Rectal smooth muscle tissue (tissue), 1 donor: ENCODE results near the gene RBM45.
"Not testable (repeated sequence)": the region's sequence is repeated elsewhere in the genome, so short reads cannot be mapped to it uniquely, and the experiment has no call there.

ENCODE experiments used
- H3K27ac ChIP-seq: one replicate; pipeline ENCODE4 v1.7.0; 2013; ENCODE audit warnings: low read depth, low read length, inconsistent platforms
- H3K27me3 ChIP-seq: one replicate; pipeline ENCODE4 v1.7.0; 2013; ENCODE audit warnings: low read length; ENCODE audit not compliant: control insufficient read depth, insufficient read depth
- H3K36me3 ChIP-seq: one replicate; pipeline ENCODE4 v1.7.0; 2013; ENCODE audit warnings: low read length; ENCODE audit not compliant: control insufficient read depth, insufficient read depth
- H3K4me1 ChIP-seq: one replicate; pipeline ENCODE4 v1.7.0; 2013; ENCODE audit warnings: low read length; ENCODE audit not compliant: control insufficient read depth, insufficient read depth
- H3K4me3 ChIP-seq: one replicate; pipeline ENCODE4 v1.7.0; 2013; ENCODE audit warnings: low read length
- H3K9ac ChIP-seq: one replicate; pipeline ENCODE4 v1.7.0; 2013; ENCODE audit warnings: low read length

The RBM45 gene

DNA sequence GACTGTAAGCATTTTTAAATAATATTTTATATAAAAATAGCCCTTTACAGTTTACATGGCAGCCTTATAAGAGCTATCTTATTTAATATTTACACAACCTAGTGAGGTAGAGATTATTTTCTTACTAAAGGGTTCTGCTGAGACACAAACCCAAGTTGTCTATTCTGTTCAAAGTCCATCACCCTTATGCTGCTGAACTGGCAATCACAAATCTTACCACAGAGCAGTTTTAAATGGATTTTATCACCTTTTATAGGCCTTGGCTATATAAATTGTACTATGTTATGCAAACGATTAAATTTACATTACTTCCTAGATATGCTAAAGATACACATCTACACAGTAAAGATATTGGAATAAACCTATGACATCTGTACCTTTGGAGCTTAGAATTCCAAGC, 40.7 kb downstream of the RBM45 start:
- no peaks in the 10 kb centered on the region for H3K4me1 ChIP-seq
- no peaks in the 10 kb centered on the region for H3K36me3 ChIP-seq
- no peaks in the 10 kb centered on the region for H3K27me3 ChIP-seq
- H3K27ac ChIP-seq: no peak overlapping the region
- H3K9ac ChIP-seq: no peak overlapping the region
- no peak overlapping the region for H3K4me3 ChIP-seq

DNA sequence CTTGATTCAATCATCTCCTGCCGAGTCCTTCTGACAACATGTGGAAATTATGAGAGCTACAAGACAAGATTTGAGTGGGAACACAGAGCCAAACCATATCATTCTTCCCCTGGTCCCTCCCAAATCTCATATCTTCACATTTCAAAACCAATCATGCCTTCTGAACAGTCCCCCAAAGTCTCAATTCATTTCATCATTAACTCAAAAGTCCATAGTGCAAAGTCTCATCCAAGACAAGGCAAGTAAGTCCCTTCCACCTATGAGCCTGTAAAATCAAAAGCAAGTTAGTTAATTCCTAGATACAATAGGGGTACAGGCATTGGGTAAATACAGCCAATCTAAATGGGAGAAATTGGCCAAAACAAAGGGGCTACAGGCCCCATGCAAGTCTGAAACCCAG, 41.6 kb downstream of the RBM45 start:
- not testable (repeated sequence) for H3K4me3 ChIP-seq, H3K36me3 ChIP-seq

DNA sequence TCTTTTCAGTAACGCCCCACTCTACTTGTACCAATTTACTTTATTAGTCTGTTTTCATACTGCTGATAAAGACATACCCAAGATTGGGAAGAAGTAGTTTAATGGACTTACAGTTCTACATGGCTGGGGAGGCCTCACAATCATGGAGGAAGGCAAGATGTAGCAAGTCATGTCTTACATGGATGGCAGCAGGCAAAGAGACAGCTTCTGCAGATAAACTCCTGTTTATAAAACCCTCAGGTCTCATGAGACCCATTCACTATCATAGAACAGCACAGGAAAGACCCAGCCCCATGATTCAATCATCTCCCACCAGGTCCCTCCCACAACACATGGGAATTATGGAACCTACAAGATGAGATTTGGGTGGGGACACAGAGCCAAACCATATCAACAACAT, 43.3 kb downstream of the RBM45 start:
- Histone ChIP-seq H3K27ac (no peak overlapping the region), H3K36me3 (no peaks in the 10 kb centered on the region), H3K4me1 (no peaks in the 10 kb centered on the region), H3K9ac (no peak overlapping the region), H3K27me3 (no peaks in the 10 kb centered on the region), H3K4me3 (no peak overlapping the region)

More for the DNA sequence above, 41.6 kb downstream of the RBM45 start:
- H3K4me1 ChIP-seq, H3K27me3 ChIP-seq, H3K27ac ChIP-seq, H3K9ac ChIP-seq: not testable (repeated sequence)

GRCh38 chr2:178157574-178157973, 45.3 kb downstream of the RBM45 start:
- H3K27me3 ChIP-seq: no peaks in the 10 kb centered on the region
- H3K4me3 ChIP-seq: no peak overlapping the region
- H3K4me1 ChIP-seq: no peaks in the 10 kb centered on the region

GRCh38 chr2:178159966-178160365, 47.7 kb downstream of the RBM45 start:
- H3K27me3 ChIP-seq: no peaks in the 10 kb centered on the region
- H3K4me3 ChIP-seq: no peak overlapping the region
- no peaks in the 10 kb centered on the region for H3K36me3 ChIP-seq
- no peak overlapping the region for H3K9ac ChIP-seq
- H3K27ac ChIP-seq: no peak overlapping the region
- H3K4me1 ChIP-seq: no peaks in the 10 kb centered on the region

More at GRCh38 chr2:178157574-178157973, 45.3 kb downstream of the RBM45 start:
- Histone ChIP-seq H3K36me3 (no peaks in the 10 kb centered on the region), H3K9ac (no peak overlapping the region), H3K27ac (no peak overlapping the region)

DNA sequence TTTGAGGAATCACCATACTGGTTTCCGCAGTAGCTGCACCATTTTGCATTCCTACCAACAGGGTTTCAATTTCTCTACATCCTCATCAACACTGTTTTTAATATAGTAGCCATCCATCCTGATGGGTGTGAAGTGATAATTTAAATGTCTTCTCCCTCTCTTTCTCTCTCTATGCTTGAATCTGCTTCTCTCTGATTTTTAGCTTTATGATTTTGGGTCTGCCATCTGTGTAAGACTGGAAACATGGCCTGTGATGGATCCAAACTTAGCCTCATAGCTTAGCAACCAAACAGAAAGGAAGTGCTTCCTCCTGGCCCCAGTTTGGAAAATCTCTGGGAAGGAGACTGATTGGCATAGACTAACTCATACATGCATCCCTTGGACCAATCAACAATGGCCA, 48.4 kb downstream of the RBM45 start:
- H3K27me3 ChIP-seq: no peaks in the 10 kb centered on the region
- H3K4me1 ChIP-seq: no peaks in the 10 kb centered on the region
- no peak overlapping the region for H3K9ac ChIP-seq
- H3K4me3 ChIP-seq: no peak overlapping the region
- H3K36me3 ChIP-seq: no peaks in the 10 kb centered on the region
- H3K27ac ChIP-seq: no peak overlapping the region

GRCh38 chr2:178163395-178163794, 51.2 kb downstream of the RBM45 start:
- H3K4me1 ChIP-seq: no peaks in the 10 kb centered on the region
- H3K27ac ChIP-seq: no peak overlapping the region
- no peaks in the 10 kb centered on the region for H3K27me3 ChIP-seq
- H3K36me3 ChIP-seq: no peaks in the 10 kb centered on the region
- no peak overlapping the region for H3K9ac ChIP-seq
- H3K4me3 ChIP-seq: no peak overlapping the region

GRCh38 chr2:178163911-178164310, 51.7 kb downstream of the RBM45 start:
- H3K27me3 ChIP-seq: no peaks in the 10 kb centered on the region
- no peaks in the 10 kb centered on the region for H3K36me3 ChIP-seq
- no peaks in the 10 kb centered on the region for H3K4me1 ChIP-seq
- H3K27ac ChIP-seq: no peak overlapping the region
- H3K4me3 ChIP-seq: no peak overlapping the region
- no peak overlapping the region for H3K9ac ChIP-seq

- no peaks in the 10 kb centered on the region for H3K36me3 ChIP-seq
- no peaks in the 10 kb centered on the region for H3K27me3 ChIP-seq
- H3K4me1 ChIP-seq: no peaks in the 10 kb centered on the region
- H3K9ac ChIP-seq: no peak overlapping the region
- H3K27ac ChIP-seq: no peak overlapping the region
- H3K4me3 ChIP-seq: no peak overlapping the region
These were observed 61.4 kb downstream of the RBM45 start for GRCh38 chr2:178173657-178174056.

DNA sequence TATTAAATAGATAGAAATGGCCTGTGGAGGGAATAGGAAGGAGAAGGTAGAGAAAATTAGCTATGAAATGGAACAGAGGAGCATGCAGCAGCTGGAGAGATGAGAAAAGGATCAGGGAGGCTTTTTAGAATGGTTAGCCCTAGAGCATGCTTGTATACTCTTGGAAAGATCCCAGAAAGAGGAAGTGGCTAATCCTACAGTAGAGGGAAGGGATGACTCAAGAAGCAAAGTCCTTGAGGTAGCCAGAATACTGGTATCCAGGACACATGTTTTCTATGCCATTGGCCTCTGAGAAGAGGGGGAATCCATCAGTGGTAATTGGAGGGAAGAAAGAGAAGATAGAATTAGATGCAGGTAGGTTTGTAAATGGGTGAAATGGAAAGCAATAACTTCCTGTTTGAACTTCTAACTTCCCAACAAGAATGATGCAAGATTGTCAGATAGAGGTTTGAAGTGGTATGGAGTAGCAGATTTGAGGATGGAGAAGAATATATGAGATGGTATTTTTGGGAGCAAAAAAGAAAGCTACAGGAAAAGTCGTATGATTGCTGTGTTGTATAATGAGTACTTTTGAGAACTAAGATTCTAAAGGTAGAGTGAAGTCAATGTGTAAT, 64.9 kb downstream of the RBM45 start:
- no peaks in the 10 kb centered on the region for H3K4me1 ChIP-seq
- H3K27me3 ChIP-seq: no peaks in the 10 kb centered on the region
- H3K27ac ChIP-seq: no peak overlapping the region
- H3K9ac ChIP-seq: no peak overlapping the region
- H3K36me3 ChIP-seq: no peaks in the 10 kb centered on the region
- H3K4me3 ChIP-seq: no peak overlapping the region
